Right atrium auricular region (tissue), 2 donors: ENCODE results near the gene DUSP3. TPM values are rescaled to one million over a fixed set of nuclear protein-coding genes. Genes with fewer than 3 reads are reported as not detected.

Experiments used
- DNase-seq: peaks from one replicate; pipeline ENCODE4 v3.0.0-alpha.2; 2019; ENCODE audit warnings: low spot score
- H3K27ac ChIP-seq, 2 donors: fragments of 200-600 bp; sonication (generic); 1 replicate in 1 of 2; 2 replicates in 1 of 2; pipeline ENCODE4 v1.5.1; 2016 to 2019
- H3K27me3 ChIP-seq, 2 donors: fragments of 200-600 bp; sonication (generic); one replicate each; pipeline versions ENCODE4 v1.5.1 to v1.6.0; 2017 to 2019
- H3K36me3 ChIP-seq: fragments of 200-600 bp; sonication (generic); one replicate; pipeline ENCODE4 v1.5.1; 2016
- H3K4me1 ChIP-seq, 2 donors: fragments of 200-600 bp; sonication (generic); one replicate each; pipeline versions ENCODE4 v1.5.1 to v1.6.0; 2017 to 2019
- H3K4me3 ChIP-seq, 2 donors: fragments of 200-600 bp; sonication (generic); 1 replicate in 1 of 2; 2 replicates in 1 of 2; pipeline ENCODE4 v1.5.1; 2017 to 2019; ENCODE audit warnings: mild to moderate bottlenecking in 1 of 2, moderate library complexity in 1 of 2
- H3K9me3 ChIP-seq, 2 donors: fragments of 200-600 bp; sonication (generic); one replicate each; pipeline ENCODE4 v1.5.1; 2019
- CTCF ChIP-seq, 2 donors: fragments of 200-600 bp; sonication (generic); IDR thresholded peaks; one replicate each; pipeline ENCODE4 v1.5.1; 2019; ENCODE audit warnings: antibody characterized with exemption in 2 of 2
- total RNA-seq, 2 donors: library from RNA; depleted of rRNA; stranded (reverse); fragments of >200 nt; gene quantifications; one replicate each; pipeline ENCODE4 v1.1.0, GENCODE V29; 2016

DUSP3 gene
- total RNA-seq, 2 donors from 2014 or later: 151 to 175 TPM

DNA sequence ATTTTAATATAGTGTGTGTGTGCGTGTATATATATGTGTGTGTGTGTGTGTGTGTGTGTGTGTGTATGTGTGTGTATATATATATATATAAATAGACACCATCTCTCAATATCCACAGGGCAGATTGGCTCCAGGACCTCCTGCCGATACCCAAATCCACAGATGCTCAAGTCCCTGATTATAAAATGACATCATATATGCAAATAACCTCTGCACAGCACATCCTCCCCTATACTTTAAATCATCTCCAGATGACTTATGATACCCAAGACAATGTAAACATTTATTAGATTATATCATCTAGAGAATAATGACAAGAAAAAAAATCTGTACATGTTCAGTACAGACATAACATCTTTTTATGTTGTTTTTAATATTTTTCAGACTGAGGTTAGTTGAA lies 7.8 kb downstream of the DUSP3 start:
- DNase-seq: no peak
- Histone ChIP-seq H3K27me3 (no peaks in the 10 kb centered on the region), H3K4me3 (no peak overlapping the region), H3K4me1 (peaks cover 0 to 49% of the 10 kb centered on the region in 2 donors), H3K36me3 (peaks cover 83% of the 10 kb centered on the region), H3K9me3 (no peaks in the 10 kb centered on the region), H3K27ac (no peak overlapping the region)
- TF ChIP-seq CTCF (IDR thresholded peaks at IDR 0.05): no peak

DNA sequence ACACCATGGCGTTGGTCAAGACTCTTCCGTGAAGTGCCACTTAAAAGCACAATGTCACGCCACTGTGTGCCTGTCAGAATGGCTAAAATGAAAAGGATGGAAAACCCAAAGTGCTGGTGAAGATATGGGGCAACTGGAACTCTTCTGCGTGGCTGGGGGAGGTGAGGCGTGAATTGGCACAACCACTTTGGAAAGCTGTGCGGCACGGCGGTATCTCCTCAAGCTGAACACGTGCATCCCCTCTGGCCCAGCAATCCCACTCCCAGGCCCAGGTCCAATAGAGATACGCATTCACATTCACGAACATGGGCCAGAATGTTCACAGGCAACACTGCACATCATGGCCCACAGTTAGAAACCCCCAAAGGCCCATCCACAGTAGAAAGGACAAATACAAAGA lies 8.9 kb downstream of the DUSP3 start:
- Histone ChIP-seq H3K36me3 (peaks cover 78% of the 10 kb centered on the region), H3K4me3 (no peak overlapping the region), H3K4me1 (peaks cover 0 to 38% of the 10 kb centered on the region in 2 donors), H3K9me3 (no peaks in the 10 kb centered on the region), H3K27me3 (no peaks in the 10 kb centered on the region), H3K27ac (peak overlapping the region; percentile 18 to 27)
- TF ChIP-seq CTCF (IDR thresholded peaks at IDR 0.05): no peak
- no peak for DNase-seq

- H3K36me3 ChIP-seq: peaks cover 74% of the 10 kb centered on the region
- no peak for DNase-seq
- no peaks in the 10 kb centered on the region for H3K27me3 ChIP-seq
- no peak for TF ChIP-seq CTCF (IDR thresholded peaks at IDR 0.05)
- H3K4me1 ChIP-seq: peaks cover 0 to 34% of the 10 kb centered on the region in 2 donors
- peak overlapping the region; percentile 18 to 27 for H3K27ac ChIP-seq
- no peaks in the 10 kb centered on the region for H3K9me3 ChIP-seq
- H3K4me3 ChIP-seq: no peak overlapping the region
These were observed 9.4 kb downstream of the DUSP3 start for GRCh38 chr17:43769426-43769825.

DNA sequence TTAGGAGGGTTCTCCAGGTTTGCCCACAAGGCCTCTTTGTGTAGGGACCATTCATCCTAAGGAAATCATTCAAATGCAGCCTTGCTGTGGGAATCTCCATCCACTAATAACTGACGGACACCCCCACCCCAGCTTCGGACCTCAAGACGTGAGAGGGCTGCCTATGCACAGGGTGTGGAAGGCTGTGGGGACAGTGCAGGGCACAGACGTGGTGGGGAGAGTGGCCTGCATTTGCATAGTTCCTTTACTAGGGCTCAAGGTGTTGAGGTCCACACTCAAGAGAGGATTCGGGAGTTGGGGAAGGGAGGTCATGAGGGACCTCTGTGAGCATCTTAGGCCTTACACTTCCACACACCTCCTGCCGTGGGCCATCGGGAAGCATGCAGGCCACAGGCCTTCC lies 9.8 kb downstream of the DUSP3 start:
- H3K9me3 ChIP-seq: no peaks in the 10 kb centered on the region
- peak overlapping the region; percentile 18 to 27 for H3K27ac ChIP-seq
- peaks cover 0 to 34% of the 10 kb centered on the region in 2 donors for H3K4me1 ChIP-seq
- H3K36me3 ChIP-seq: peaks cover 69% of the 10 kb centered on the region
- TF ChIP-seq CTCF (IDR thresholded peaks at IDR 0.05): no peak
- no peak overlapping the region for H3K4me3 ChIP-seq
- no peaks in the 10 kb centered on the region for H3K27me3 ChIP-seq
- no peak for DNase-seq

DNA sequence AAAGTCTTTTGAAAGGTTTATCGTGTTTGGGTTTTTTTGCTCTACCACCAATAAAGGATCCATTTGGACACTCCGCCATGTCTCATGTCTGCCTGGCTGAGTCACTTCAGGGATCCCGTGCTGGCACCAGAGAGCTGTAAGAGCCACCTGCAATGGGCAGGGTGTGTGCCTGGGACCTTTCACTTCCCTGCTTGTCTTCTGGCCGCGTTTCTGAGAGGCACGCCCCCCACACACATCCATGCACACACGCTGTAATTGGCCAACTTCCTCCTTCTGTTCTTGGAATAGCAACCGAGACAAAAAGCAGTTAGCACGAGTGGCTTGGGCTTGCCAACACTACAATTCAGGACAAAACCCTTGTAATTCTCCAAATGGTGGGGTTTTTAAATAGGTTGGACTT lies 10.4 kb downstream of the DUSP3 start:
- Histone ChIP-seq H3K9me3 (no peaks in the 10 kb centered on the region), H3K4me3 (no peak overlapping the region), H3K27ac (peak overlapping the region; percentile 18 to 27), H3K27me3 (no peaks in the 10 kb centered on the region), H3K36me3 (peaks cover 64% of the 10 kb centered on the region), H3K4me1 (peaks cover 0 to 34% of the 10 kb centered on the region in 2 donors)
- TF ChIP-seq CTCF (IDR thresholded peaks at IDR 0.05): no peak
- no peak for DNase-seq

DNA sequence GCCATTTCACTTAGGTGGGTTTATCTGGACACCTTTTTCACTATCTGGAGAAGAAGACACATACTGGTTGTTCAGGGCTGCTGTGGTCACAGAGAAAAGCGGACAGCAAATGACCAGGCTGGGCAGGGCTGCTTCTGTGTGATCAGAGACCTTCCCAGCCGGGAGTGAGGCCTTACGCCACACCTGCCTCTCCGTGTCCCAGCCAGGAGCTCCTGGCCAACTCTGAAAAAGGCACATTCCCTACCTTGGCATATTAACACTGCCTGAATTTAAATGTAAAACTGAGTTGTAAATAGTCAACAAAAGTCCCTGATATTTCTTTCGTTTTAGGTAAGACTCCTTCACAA lies 11.1 kb downstream of the DUSP3 start:
- TF ChIP-seq CTCF (IDR thresholded peaks at IDR 0.05): no peak
- peak overlapping the region in 1 of 2 donors; percentile 18 for H3K27ac ChIP-seq
- peaks cover 57% of the 10 kb centered on the region for H3K36me3 ChIP-seq
- H3K4me1 ChIP-seq: peaks cover 0 to 29% of the 10 kb centered on the region in 2 donors
- H3K27me3 ChIP-seq: no peaks in the 10 kb centered on the region
- no peak overlapping the region for H3K4me3 ChIP-seq
- no peak for DNase-seq
- H3K9me3 ChIP-seq: no peaks in the 10 kb centered on the region
